WERI-Rb-1 (cell line): ENCODE results near the gene CCN5.

Experiments
- DNase-seq: peaks from one replicate; pipeline ENCODE4 v3.0.0-alpha.2; 2020
- H3K27ac ChIP-seq: fragments of 250-450 bp; sonication (Bioruptor Pico); 2 replicates; pipeline ENCODE4 v1.5.1; 2020; ENCODE audit warnings: mild to moderate bottlenecking, moderate library complexity
- H3K27me3 ChIP-seq: fragments of 250-450 bp; sonication (Bioruptor Pico); 2 replicates; pipeline ENCODE4 v1.5.1; 2021; ENCODE audit warnings: mild to moderate bottlenecking, low read depth, moderate library complexity; ENCODE audit not compliant: insufficient read depth, severe bottlenecking
- H3K36me3 ChIP-seq: fragments of 250-450 bp; sonication (Bioruptor Pico); 2 replicates; pipeline ENCODE4 v1.5.1; 2020; ENCODE audit warnings: mild to moderate bottlenecking, moderate library complexity
- H3K4me3 ChIP-seq: 2 replicates; pipeline ENCODE4 v1.5.1; 2011; ENCODE audit warnings: low read depth, mild to moderate bottlenecking, control low read depth, low read length
- H3K9me3 ChIP-seq: fragments of 250-450 bp; sonication (Bioruptor Pico); 2 replicates; pipeline ENCODE4 v1.5.1; 2021; ENCODE audit warnings: mild to moderate bottlenecking, moderate library complexity; ENCODE audit not compliant: severe bottlenecking
- TF ChIP-seq, protein P1 (sequence below): IDR thresholded peaks from 2 replicates; pipeline ENCODE4 v1.5.1; 2011; ENCODE audit warnings: low read depth, mild to moderate bottlenecking, control low read depth, inconsistent platforms, low read length

Gene CCN5

DNA sequence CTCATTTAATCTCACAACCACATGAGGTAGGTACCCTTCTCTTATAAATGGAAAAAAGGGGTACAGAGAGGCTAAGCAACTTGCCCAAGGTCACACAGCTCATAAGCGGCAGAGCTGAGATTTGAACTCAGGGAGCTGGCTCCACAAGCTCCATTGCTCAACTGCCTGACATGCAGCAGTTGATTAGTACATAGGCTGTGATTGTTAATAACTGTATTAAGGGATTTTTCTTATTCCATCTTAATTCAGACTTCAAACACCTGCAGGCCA lies 6.6 kb downstream of the CCN5 start:
- no peak for DNase-seq
- Histone ChIP-seq H3K27ac (no peak overlapping the region), H3K27me3 (no peaks in the 10 kb centered on the region), H3K36me3 (no peaks in the 10 kb centered on the region), H3K4me3 (no peak overlapping the region), H3K9me3 (no peaks in the 10 kb centered on the region)
- TF ChIP-seq, protein P1, sequence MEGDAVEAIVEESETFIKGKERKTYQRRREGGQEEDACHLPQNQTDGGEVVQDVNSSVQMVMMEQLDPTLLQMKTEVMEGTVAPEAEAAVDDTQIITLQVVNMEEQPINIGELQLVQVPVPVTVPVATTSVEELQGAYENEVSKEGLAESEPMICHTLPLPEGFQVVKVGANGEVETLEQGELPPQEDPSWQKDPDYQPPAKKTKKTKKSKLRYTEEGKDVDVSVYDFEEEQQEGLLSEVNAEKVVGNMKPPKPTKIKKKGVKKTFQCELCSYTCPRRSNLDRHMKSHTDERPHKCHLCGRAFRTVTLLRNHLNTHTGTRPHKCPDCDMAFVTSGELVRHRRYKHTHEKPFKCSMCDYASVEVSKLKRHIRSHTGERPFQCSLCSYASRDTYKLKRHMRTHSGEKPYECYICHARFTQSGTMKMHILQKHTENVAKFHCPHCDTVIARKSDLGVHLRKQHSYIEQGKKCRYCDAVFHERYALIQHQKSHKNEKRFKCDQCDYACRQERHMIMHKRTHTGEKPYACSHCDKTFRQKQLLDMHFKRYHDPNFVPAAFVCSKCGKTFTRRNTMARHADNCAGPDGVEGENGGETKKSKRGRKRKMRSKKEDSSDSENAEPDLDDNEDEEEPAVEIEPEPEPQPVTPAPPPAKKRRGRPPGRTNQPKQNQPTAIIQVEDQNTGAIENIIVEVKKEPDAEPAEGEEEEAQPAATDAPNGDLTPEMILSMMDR, result no peak

GRCh38 chr20:44722990-44723389 lies 7.8 kb downstream of the CCN5 start:
- TF ChIP-seq, protein P1, result no peak
- no peak overlapping the region for H3K27ac ChIP-seq
- H3K4me3 ChIP-seq, result no peak overlapping the region

DNA sequence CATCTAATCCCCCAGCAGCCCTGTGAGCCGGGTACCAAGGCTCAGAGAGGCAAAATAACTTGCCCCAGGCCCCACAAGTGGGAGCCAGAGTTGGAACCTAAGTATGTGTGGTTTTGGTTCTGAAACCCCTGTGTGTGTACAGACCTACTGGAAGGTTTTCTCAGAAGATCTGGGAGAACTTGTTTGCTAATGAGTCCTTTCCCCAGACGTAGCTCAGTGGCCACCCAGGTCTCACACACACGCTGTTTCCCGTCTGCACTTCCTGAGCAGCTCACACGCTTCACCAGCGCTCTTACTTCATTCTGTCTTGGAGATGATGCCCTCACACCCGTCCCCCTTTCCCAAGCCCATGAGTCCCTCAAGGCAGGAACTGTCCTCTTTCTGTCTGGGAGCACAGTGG lies 8.2 kb downstream of the CCN5 start:
- TF ChIP-seq, protein P1, result no peak
- H3K27me3 ChIP-seq, result no peaks in the 10 kb centered on the region
- no peak overlapping the region for H3K27ac ChIP-seq
- no peaks in the 10 kb centered on the region for H3K36me3 ChIP-seq
- H3K9me3 ChIP-seq, result no peaks in the 10 kb centered on the region
- H3K4me3 ChIP-seq, result no peak overlapping the region
- no peak for DNase-seq

More at GRCh38 chr20:44722990-44723389, 7.8 kb downstream of the CCN5 start:
- no peak for DNase-seq
- no peaks in the 10 kb centered on the region for H3K27me3 ChIP-seq
- no peaks in the 10 kb centered on the region for H3K36me3 ChIP-seq
- H3K9me3 ChIP-seq, result no peaks in the 10 kb centered on the region

DNA sequence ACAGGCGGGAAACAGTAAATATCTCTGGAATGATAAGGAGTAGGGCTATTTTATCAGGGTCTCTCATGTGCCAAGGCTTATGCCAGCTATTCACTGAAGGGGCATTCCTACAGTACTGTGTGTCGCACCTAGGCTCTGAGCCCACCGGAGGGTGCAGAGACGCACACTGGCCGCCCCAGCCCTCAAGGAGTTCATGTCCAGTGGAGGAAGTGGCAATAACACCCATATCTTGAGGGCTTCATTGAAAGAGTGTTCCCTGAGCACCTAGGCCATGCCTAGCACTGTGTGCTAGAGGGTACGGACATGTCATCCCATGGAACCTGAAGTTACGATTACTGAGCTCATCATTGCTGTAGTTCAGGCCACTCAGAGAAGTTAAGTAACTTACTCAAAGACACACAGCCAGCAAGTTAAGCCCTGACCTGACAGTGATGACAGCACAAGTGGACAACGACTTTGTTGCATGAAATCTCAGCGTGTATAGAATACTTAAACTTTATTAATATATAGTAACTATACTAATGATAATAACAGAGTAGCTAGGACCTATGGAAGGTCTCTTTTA lies 8.7 kb downstream of the CCN5 start:
- no peak for DNase-seq
- no peaks in the 10 kb centered on the region for H3K27me3 ChIP-seq
- TF ChIP-seq, protein P1, result no peak
- no peaks in the 10 kb centered on the region for H3K36me3 ChIP-seq
- no peak overlapping the region for H3K27ac ChIP-seq
- no peaks in the 10 kb centered on the region for H3K9me3 ChIP-seq
- no peak overlapping the region for H3K4me3 ChIP-seq

GRCh38 chr20:44724423-44725091 lies 9.4 kb downstream of the CCN5 start:
- H3K36me3 ChIP-seq, result no peaks in the 10 kb centered on the region
- TF ChIP-seq, protein P1, result no peak
- no peaks in the 10 kb centered on the region for H3K27me3 ChIP-seq
- H3K4me3 ChIP-seq, result no peak overlapping the region
- H3K27ac ChIP-seq, result no peak overlapping the region
- no peak for DNase-seq
- no peaks in the 10 kb centered on the region for H3K9me3 ChIP-seq

DNA sequence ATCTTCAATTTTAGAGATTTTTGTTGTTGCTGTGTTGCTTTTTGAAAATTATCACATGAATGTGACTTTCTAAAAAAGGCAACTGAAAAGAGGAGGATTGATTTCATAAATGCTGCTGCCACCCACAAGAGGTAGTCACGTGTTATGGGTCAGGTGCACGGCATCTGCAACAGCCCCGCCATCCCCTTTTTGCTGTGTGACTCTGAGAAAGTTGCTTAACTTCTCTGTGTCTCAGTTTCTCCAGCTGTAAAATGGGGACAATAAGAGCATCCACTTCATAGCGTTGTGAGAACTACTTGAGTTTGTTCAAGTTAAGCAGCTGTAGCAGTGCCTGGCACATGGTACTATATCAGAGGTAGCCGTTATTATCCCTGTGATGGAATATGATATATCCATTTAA lies 10.7 kb downstream of the CCN5 start:
- Histone ChIP-seq H3K27ac (no peak overlapping the region), H3K9me3 (no peaks in the 10 kb centered on the region), H3K27me3 (no peaks in the 10 kb centered on the region), H3K36me3 (no peaks in the 10 kb centered on the region), H3K4me3 (no peak overlapping the region)
- TF ChIP-seq, protein P1, result no peak
- no peak for DNase-seq
